D721Med (cell line): ENCODE data around the gene PLCL1.

Experiments
- DNase-seq: peaks from one replicate; pipeline ENCODE4 v3.0.0; 2011; ENCODE audit warnings: low spot score; ENCODE audit not compliant: insufficient read length
- FAIRE-seq: peaks from 2 replicates; lab custom pipeline; 2011; peaks lifted over from hg19 to GRCh38; lab: Jason Lieb, UNC
- TF ChIP-seq, protein P1 (sequence below): IDR thresholded peaks from 2 replicates; pipeline ENCODE4 v1.5.1; 2012; ENCODE audit warnings: mild to moderate bottlenecking, control low read depth; ENCODE audit not compliant: insufficient read depth; ENCODE audit errors: missing control alignments

PLCL1 gene

DNA sequence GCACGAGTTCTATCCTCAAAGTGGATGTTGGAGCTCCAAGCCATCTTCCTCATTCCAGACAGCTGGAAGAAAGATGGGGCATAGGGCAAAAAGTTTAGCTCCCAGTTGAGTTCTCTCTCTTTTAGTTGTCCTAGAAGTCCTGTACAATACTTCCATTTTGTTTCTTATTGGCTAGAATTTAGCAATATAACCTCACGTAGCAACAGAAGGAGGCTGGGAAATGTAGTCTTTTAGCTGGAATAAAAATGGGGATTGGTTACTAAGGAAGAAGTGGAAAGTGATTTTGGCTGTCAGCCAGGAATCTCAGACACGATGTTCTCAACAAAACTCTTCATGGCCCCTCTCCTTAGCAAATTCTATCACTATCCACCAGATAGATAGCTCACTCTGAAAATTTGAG, 79.9 kb downstream of the PLCL1 start:
- no peak for DNase-seq

DNA sequence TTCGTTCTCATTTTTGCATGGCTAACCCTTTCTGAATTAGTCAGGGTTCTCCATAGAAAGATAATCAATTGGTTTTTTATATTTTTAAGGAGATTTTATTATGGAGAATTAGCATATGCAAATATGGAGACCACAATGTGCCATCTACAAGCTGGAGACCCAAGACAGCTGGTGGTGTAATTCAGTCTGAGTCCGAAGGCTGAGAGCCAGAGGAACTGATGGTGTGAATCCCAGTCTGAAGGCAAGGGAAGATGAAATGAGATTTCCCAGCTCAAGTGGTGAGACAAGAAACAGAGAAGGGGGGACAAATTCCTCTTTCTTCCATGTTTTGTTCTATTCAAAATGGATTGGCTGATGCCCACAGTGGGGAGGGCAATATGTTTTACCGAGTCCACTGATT, 80.7 kb downstream of the PLCL1 start:
- TF ChIP-seq, protein P1, sequence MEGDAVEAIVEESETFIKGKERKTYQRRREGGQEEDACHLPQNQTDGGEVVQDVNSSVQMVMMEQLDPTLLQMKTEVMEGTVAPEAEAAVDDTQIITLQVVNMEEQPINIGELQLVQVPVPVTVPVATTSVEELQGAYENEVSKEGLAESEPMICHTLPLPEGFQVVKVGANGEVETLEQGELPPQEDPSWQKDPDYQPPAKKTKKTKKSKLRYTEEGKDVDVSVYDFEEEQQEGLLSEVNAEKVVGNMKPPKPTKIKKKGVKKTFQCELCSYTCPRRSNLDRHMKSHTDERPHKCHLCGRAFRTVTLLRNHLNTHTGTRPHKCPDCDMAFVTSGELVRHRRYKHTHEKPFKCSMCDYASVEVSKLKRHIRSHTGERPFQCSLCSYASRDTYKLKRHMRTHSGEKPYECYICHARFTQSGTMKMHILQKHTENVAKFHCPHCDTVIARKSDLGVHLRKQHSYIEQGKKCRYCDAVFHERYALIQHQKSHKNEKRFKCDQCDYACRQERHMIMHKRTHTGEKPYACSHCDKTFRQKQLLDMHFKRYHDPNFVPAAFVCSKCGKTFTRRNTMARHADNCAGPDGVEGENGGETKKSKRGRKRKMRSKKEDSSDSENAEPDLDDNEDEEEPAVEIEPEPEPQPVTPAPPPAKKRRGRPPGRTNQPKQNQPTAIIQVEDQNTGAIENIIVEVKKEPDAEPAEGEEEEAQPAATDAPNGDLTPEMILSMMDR, result no peak
- FAIRE-seq (no peak), DNase-seq (no peak)

More for the DNA sequence above, 79.9 kb downstream of the PLCL1 start:
- FAIRE-seq, result no peak
- TF ChIP-seq, protein P1, result no peak

DNA sequence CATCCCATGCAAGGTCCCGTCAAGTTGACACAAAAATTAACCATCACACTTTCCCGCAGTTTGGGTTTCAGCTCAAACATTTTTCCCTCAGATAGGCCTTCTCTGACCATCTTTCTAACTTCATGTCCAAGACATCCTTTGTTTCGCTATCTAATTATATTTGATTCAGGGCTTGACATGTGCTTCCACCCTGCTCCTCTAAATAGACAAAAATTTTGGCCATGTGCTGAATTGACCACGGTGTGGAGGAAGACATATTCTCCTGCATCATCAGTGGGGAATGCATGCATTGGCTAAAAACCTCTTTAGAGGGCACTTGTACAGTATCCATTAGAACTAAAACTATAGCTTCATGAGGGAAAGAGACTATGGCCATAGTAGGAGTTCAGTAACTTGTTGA, 81.2 kb downstream of the PLCL1 start:
- FAIRE-seq, result no peak
- TF ChIP-seq, protein P1, result no peak
- no peak for DNase-seq

DNA sequence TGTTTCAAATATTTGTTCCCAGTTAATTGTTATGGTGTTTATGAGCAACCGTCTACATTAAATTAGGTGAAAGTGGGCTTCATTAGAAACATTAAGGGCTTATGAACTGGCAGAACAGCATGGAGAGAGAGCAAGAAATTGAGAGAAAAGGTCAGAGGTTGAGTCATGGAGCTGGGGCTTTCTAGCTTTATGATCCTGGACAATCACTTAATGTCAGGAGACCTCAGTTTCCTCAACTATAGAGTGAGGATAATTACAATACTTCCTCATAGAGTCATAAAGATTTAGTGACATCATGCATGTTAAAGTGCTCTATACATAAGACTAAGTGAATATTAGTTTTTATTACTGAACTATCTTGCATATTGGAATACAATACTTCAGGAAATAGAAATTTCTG, 83.9 kb downstream of the PLCL1 start:
- no peak for FAIRE-seq
- TF ChIP-seq, protein P1, result no peak
- no peak for DNase-seq

DNA sequence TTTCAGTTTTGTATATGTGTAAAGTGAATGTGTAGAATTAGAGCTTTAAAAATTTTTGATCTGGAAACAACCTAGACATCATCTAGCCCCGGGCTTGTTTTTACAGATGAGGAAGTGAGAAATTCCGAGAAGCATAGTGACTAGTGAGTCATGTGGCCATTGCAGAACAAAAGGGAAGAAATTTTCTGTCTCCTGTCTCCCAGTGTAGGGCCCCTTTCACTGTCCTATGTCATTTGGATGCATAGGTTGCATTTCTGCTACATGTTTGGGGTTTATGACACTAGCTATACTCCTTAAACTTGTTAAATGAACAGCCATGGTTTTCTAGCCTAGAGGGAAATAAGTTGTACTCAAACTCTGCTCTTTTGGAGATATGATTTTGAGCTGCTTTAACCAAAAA, 84.6 kb downstream of the PLCL1 start:
- DNase-seq (no peak), FAIRE-seq (no peak)
- TF ChIP-seq, protein P1, result no peak

DNA sequence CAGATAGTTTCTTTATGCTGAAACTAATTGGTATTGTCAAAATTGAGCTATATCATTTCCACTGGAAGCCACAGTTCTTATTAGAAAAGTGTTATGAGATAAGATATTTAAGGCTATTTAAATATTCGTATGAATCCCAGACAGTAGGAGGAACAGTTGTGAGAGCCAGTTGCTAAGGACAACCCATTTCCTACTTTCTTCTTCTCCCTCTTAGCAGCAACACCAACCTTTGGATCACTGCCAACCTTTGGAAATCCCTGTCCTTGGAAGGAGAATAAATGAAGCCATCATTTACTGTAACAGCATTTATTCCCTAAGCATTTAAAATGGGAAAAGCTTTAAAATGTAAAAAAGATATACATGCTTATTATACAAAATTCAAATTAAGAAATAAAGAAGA, 85.8 kb downstream of the PLCL1 start:
- TF ChIP-seq, protein P1, result no peak
- FAIRE-seq (no peak), DNase-seq (no peak)

DNA sequence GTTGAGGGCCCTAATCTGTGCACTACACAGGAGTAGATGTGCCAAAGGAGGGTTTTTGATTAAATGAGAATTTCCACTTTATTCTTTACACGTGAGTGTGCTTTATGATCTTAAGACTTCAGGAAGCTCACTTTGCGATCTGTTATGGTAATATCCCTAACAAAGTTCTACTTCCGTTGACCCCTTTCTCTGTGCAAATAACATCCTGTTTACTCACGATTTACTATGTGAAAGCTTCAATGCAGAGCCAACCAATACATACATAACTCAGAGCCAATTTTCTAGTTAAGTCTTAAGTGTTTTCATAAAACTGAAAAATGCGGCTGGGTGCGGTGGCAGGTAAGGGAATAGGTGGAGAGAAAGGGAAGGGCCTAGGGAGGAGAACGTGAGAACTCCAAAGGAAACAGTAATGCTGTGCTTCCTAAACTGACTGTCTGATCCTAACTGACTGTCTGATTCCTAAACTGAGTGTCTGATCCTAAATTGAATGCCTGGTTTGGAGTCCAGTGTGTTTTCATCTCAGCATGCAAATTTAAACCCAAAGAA, 87.6 kb downstream of the PLCL1 start:
- DNase-seq (no peak), FAIRE-seq (no peak)
- TF ChIP-seq, protein P1, result no peak
